GM19452 (cell line): ENCODE measurements around the gene PRSS53.
A peak's percentile ranks its signal among the peaks of the same experiment; 100 is the strongest.

Experiments used
- ATAC-seq: cut with Tn5 transposase; IDR thresholded peaks from one replicate; pipeline ENCODE4 v1.9.1; 2021; ENCODE audit not compliant: unreplicated experiment

The PRSS53 gene

GRCh38 chr16:31099860-31100638 lies 11.3 kb upstream of the PRSS53 start:
- ATAC-seq = no peak

GRCh38 chr16:31094424-31095120 lies 5.8 kb upstream of the PRSS53 start, which contains the start of gene VKORC1:
TSS of gene VKORC1 (minus strand) at chr16:31094797. CDS start at chr16:31094729, 68 bp downstream.
- ATAC-seq = peak; percentile 83

DNA sequence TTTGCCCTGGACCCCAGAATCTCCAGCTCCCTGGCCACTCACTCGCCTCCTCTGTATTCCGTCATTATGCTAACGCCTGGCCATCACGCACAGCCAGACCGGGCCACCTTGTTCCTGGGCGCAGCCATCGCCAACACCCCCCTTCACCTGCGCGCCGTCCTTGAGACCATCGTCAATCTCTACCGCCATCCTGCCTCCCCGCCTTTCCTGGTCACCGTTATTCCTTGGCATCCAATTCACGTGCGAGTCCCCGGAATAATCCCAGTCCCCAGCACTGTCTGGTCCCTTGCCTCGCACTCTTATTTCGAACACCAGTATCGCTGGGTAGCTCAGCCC lies 5.3 kb upstream of the PRSS53 start:
- no peak for ATAC-seq

- no peak for ATAC-seq
These were observed 4.5 kb upstream of the PRSS53 start for GRCh38 chr16:31093132-31093703.

- ATAC-seq = no peak
These were observed 3.6 kb upstream of the PRSS53 start for GRCh38 chr16:31092330-31092729.

GRCh38 chr16:31090540-31090939 lies 1.8 kb upstream of the PRSS53 start:
- ATAC-seq = no peak

- ATAC-seq = no peak
These were observed 456 bp upstream of the PRSS53 start for GRCh38 chr16:31089199-31089598.

GRCh38 chr16:31087971-31088370 lies 772 bp downstream of the PRSS53 start:
- no peak for ATAC-seq

DNA sequence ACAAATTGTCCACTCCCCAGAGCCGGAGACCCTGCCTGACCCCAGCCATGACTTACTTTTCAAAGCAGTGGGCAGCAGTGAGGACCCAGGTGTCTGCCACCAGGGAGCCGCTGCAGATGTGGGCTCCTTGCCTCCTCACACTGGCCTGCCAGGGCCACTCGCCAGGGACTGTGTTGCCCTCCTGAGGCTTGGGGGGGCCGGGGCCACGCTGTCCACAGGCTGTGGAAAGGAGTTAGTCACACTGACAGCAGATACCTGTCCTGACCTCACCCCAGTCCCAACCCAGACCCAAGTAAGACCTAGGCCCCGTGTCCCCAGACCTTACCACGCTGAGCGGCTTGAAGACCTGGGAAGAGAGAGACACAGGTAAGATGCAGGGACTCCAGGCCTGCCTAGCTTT lies 1.3 kb downstream of the PRSS53 start:
- no peak for ATAC-seq

GRCh38 chr16:31086629-31086906 lies 2.2 kb downstream of the PRSS53 start:
- ATAC-seq = no peak

DNA sequence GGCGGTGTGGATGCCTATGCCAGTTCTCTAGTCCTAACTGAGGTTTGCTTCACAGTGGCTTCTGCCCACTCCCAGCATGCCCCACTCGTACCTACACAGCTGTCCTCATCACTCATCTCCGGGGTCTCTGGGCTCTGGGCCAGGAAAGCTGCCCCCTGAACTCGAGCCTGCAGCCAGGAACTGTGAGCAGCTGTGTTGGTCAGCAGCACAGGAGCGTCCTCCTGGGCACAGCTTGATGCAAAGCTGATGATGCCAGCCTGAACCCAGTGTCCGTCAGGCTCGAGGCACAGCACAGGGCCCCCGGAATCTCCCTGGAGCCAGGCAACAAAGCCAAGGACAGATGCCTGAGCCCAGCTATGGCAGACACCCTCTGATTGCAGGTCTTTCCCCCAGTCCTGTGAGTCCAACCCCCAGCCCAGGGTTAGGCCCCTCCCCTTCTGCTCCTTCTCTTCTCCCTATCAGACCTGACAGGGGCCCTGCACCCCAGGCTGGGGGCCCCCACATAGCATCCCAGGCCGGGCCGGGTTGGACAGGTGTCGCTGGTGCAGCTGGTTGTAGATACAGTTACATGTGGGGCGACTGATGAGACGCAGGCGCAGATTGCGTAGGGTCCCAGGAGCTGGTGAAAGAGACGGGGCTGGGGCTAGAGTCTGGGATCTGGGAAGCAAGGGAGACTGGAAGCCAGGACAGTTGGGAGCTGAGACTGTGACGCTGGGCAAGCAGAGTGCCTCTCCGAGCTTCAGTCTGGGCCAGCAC lies 2.7 kb downstream of the PRSS53 start:
- ATAC-seq = no peak

- ATAC-seq = no peak
These were observed 3.3 kb downstream of the PRSS53 start for GRCh38 chr16:31085411-31085810.

GRCh38 chr16:31084584-31085302 lies 4.0 kb downstream of the PRSS53 start:
- ATAC-seq = no peak

DNA sequence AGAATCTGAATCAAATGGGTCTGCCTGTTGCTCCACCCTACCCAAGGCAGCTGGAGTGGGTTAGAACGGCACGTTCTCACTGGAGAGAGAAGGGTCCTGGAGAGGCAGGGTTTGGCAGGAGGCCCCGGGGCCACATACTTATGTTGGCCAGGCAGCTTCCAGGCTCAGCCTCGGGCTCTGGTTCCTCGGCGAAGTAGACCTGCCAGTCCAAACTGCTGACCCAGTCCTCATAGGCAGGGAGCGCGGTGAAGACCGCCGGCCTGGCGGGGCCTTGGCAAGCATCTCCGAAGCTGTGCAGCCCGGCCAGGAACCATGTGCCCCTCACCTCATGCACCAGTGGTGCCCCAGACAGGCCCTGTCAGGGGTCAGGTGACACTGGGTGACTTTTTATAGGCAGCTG lies 4.8 kb downstream of the PRSS53 start:
- no peak for ATAC-seq

- ATAC-seq = no peak
These were observed 5.2 kb downstream of the PRSS53 start for GRCh38 chr16:31083556-31083955.

DNA sequence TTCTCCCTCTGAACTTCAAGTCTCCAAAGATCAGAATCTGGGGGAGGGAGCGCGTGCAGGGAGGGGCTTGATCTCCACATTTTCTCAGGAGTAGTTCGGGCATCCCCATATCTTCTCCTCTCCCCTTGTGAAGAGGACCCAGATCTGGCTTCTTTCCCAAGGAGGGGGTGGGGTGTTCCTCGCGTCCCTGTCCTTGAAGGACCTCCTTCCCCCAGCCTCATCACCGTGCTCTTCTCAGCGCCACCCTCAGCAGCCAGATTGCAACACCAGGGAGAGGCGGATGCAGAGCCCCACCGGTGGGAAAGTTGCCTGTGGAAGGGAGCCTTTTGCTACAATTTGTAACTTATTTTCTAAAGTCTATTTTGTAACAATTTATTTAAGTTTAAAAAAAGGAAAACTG lies 5.7 kb downstream of the PRSS53 start:
- ATAC-seq = no peak

GRCh38 chr16:31082368-31083045 lies 6.2 kb downstream of the PRSS53 start:
- ATAC-seq = no peak

- no peak for ATAC-seq
These were observed 7.1 kb downstream of the PRSS53 start for GRCh38 chr16:31081428-31082351.

DNA sequence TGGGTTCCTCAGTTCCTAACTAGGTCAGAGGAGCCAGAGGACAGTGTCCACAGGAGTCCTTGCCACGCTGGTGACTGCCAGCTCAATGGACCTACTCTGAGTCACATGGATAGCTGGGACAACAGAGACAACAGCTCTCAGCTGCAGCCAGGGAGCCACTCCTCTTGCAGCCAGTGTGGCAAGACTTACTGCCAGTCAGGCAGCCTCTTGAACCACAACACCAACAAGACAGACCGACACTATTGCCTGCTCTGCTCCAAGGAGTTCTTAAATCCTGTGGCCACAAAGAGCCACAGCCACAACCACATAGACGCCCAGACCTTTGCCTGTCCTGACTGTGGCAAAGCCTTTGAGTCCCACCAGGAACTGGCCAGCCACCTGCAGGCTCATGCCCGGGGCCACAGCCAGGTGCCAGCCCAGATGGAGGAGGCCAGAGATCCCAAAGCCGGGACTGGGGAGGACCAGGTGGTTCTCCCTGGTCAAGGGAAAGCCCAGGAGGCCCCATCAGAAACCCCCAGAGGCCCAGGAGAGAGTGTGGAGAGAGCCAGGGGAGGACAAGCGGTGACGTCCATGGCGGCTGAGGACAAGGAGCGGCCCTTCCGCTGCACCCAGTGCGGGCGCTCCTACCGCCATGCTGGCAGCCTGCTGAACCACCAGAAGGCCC lies 7.9 kb downstream of the PRSS53 start:
- ATAC-seq = no peak
